ENCODE results near the gene CCDC134. TPM values are rescaled to one million over a fixed set of nuclear protein-coding genes. Genes with fewer than 3 reads are reported as not detected.

The CCDC134 gene
- polyA plus RNA-seq, 1 donor from 2014 or later: 2.2 TPM

GRCh38 chr22:41844036-41844435, 43.6 kb downstream of the CCDC134 start:
- Histone ChIP-seq H3K4me3 (ENCODE audit: low read length) (no peak overlapping the region), H3K79me2 (replicated peaks; ENCODE audit: insufficient read depth, low read length) (peaks cover 93% of the 10 kb centered on the region), H3K27ac (ENCODE audit: low read length) (no peak overlapping the region), H3F3A (ENCODE audit: insufficient read depth, low read length, poor library complexity, severe bottlenecking) (no peaks in the 10 kb centered on the region), H2AFZ (ENCODE audit: low read depth, low read length) (no peak overlapping the region), H4K20me1 (ENCODE audit: insufficient read depth) (peaks cover 18% of the 10 kb centered on the region), H3K27me3 (ENCODE audit: insufficient read depth, low read depth, low read length) (no peaks in the 10 kb centered on the region), H3K4me2 (ENCODE audit: low read length) (no peak overlapping the region), H3K9me2 (ENCODE audit: insufficient read depth, low read length) (no peaks in the 10 kb centered on the region), H3K9ac (ENCODE audit: low read length) (no peak overlapping the region), H3K36me3 (ENCODE audit: insufficient read depth, low read length) (peaks cover 7% of the 10 kb centered on the region), H3K9me3 (ENCODE audit: low read length) (no peaks in the 10 kb centered on the region)
- no peak for TF ChIP-seq REST (IDR thresholded peaks at IDR 0.05; ENCODE audit: borderline replicate concordance)
- TF ChIP-seq CTCF (IDR thresholded peaks at IDR 0.05; ENCODE audit: poor library complexity, severe bottlenecking): no peak
- TF ChIP-seq POLR2AphosphoS5 (IDR thresholded peaks at IDR 0.05): no peak
- no peak for TF ChIP-seq SMC3 (conservative IDR thresholded peaks at IDR 0.05; ENCODE audit: poor library complexity)
- no peak for TF ChIP-seq EZH2 (IDR thresholded peaks at IDR 0.05; ENCODE audit: borderline replicate concordance, insufficient read depth, low read length, poor library complexity, severe bottlenecking)
- no peak for TF ChIP-seq RAD21 (conservative IDR thresholded peaks at IDR 0.05)
- no peak for TF ChIP-seq TAF1 (IDR thresholded peaks at IDR 0.05; ENCODE audit: low read depth)
- TF ChIP-seq EP300 (conservative IDR thresholded peaks at IDR 0.05; ENCODE audit: poor library complexity, severe bottlenecking): no peak
- TF ChIP-seq MXI1 (conservative IDR thresholded peaks at IDR 0.05; ENCODE audit: poor library complexity, severe bottlenecking): no peak

- H2AFZ ChIP-seq (ENCODE audit: low read depth, low read length): no peak overlapping the region
- TF ChIP-seq SMC3 (conservative IDR thresholded peaks at IDR 0.05; ENCODE audit: poor library complexity) (no peak), RAD21 (conservative IDR thresholded peaks at IDR 0.05) (no peak), REST (IDR thresholded peaks at IDR 0.05; ENCODE audit: borderline replicate concordance) (no peak), TAF1 (IDR thresholded peaks at IDR 0.05; ENCODE audit: low read depth) (no peak), EZH2 (IDR thresholded peaks at IDR 0.05; ENCODE audit: borderline replicate concordance, insufficient read depth, low read length, poor library complexity, severe bottlenecking) (no peak), MXI1 (conservative IDR thresholded peaks at IDR 0.05; ENCODE audit: poor library complexity, severe bottlenecking) (no peak), CTCF (IDR thresholded peaks at IDR 0.05; ENCODE audit: poor library complexity, severe bottlenecking) (no peak), EP300 (conservative IDR thresholded peaks at IDR 0.05; ENCODE audit: poor library complexity, severe bottlenecking) (no peak), POLR2AphosphoS5 (IDR thresholded peaks at IDR 0.05) (no peak)
- peaks cover 7% of the 10 kb centered on the region for H3K36me3 ChIP-seq (ENCODE audit: insufficient read depth, low read length)
- no peak overlapping the region for H3K4me2 ChIP-seq (ENCODE audit: low read length)
- H3K79me2 ChIP-seq (replicated peaks; ENCODE audit: insufficient read depth, low read length): peaks cover 93% of the 10 kb centered on the region
- no peaks in the 10 kb centered on the region for H3K9me3 ChIP-seq (ENCODE audit: low read length)
- no peaks in the 10 kb centered on the region for H3F3A ChIP-seq (ENCODE audit: insufficient read depth, low read length, poor library complexity, severe bottlenecking)
- H3K9me2 ChIP-seq (ENCODE audit: insufficient read depth, low read length): no peaks in the 10 kb centered on the region
- peaks cover 18% of the 10 kb centered on the region for H4K20me1 ChIP-seq (ENCODE audit: insufficient read depth)
- H3K9ac ChIP-seq (ENCODE audit: low read length): no peak overlapping the region
- no peak overlapping the region for H3K27ac ChIP-seq (ENCODE audit: low read length)
- no peaks in the 10 kb centered on the region for H3K27me3 ChIP-seq (ENCODE audit: insufficient read depth, low read depth, low read length)
- H3K4me3 ChIP-seq (ENCODE audit: low read length): no peak overlapping the region
Observed at GRCh38 chr22:41844513-41844912, 44.0 kb downstream of the CCDC134 start.
